Posterior vena cava (tissue), 2 donors: ENCODE results near the gene CCDC7. TPM values are rescaled to one million over a fixed set of nuclear protein-coding genes. Genes with fewer than 3 reads are reported as not detected.
A peak's percentile ranks its signal among the peaks of the same experiment; 100 is the strongest.
"Not testable (repeated sequence)": the region's sequence is repeated elsewhere in the genome, so short reads cannot be mapped to it uniquely, and the experiment has no call there.

Experiments
- DNase-seq: peaks from one replicate; pipeline ENCODE4 v3.0.0-alpha.2; 2020; ENCODE audit warnings: low spot score
- intact Hi-C, 2 donors: fragments of 100-400 bp; cut with DNase I; formaldehyde crosslinking; loops; one replicate each; pipeline versions ENCODE4 v1.14.1 to v1.14.2; 2022 to 2023
- total RNA-seq, 2 donors: library from RNA; stranded (reverse); fragmentation: NEBNext Ultra II Directional; extraction: Animal tissue kit (Norgen Biotek cat#: 25700); gene quantifications; one replicate each; pipeline ENCODE4 v1.2.1, GENCODE V29; 2021
- donor health status: DM: yes; HTN: yes; CAD: no.
- donor health status: DM: yes; HTN: yes; CAD: no.

Gene CCDC7
- total RNA-seq, 2 donors from 2014 or later, result 32.1 to 46.4 TPM

DNA sequence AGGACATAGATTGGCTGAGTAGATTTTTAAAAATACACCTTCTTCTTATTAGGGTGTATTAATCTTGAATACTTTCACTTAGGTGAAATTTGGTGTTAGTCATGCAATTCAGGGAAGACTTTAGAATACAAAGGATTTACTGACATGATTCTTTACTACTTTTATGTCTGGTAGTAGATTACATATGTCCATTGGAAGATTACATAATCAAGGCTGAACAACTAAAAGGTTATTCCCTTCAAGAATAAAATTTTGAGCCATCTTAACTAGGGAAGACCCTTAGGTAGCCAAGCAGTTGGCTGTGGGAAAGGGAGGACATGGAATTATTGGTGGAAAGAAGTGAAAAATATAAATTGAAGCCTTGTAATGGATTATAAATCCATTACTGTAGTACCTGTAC lies 347.1 kb downstream of the CCDC7 start:
- DNase-seq, result no peak

DNA sequence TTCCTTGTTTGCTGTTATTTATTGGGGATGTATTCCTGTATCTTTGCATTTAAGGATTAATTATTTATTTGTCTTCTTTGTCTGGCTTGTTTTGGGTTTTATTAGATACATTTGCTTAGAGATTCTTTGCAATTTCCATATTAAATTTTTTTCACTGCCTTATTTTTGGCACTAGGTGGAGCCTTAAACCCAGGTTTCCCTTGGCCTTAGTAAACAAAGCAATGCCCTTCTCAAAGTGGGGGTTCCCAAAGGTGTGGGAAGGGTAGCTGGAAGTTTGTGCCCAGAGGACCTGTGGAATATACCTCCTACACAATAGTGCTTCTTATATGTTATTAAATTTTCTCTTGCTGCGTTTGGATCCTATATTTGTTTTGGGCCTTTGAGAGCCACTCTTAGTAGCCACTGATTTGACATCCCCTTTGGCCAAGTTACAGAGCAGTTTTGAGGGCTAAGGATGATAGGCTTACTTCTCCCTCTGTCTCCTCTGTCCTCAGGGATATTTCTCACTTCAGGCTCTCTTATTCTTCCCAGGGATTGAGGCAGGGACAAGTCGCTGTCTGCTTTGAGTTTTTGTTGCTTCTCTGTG lies 349.8 kb downstream of the CCDC7 start:
- DNase-seq, result no peak
- intact Hi-C loops, result loop anchor here (2.0 to 10.0 kb wide), 2 partner anchors 213 to 1739 kb away; no protein-coding TSS in a partner anchor

More for the DNA sequence above, 347.1 kb downstream of the CCDC7 start:
- intact Hi-C loops, result loop anchor here in 1 of 2 donors (10.0 kb wide), 1 partner anchor 1742 kb away; no protein-coding TSS in a partner anchor

DNA sequence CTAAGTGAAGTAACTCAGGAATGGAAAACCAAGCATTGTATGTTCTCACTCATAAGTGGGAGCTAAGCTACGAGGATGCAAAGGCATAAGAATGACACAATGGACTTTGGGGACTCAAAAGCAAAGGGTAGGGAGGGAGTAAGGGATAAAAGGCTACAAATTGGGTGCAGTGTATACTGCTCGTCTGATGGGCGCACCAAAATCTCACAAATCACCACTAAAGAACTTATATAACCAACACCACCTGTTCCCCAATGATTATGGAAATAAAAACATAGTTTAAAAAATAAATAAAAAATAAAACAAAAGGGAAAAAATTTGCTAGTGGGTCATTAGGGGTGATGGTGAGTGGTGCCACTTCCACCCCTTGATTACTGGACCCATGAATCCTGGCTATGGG lies 351.5 kb downstream of the CCDC7 start:
- intact Hi-C loops, result loop anchor here in 1 of 2 donors (10.0 kb wide), 1 partner anchor 1737 kb away; no protein-coding TSS in a partner anchor
- DNase-seq, result not testable (repeated sequence)

DNA sequence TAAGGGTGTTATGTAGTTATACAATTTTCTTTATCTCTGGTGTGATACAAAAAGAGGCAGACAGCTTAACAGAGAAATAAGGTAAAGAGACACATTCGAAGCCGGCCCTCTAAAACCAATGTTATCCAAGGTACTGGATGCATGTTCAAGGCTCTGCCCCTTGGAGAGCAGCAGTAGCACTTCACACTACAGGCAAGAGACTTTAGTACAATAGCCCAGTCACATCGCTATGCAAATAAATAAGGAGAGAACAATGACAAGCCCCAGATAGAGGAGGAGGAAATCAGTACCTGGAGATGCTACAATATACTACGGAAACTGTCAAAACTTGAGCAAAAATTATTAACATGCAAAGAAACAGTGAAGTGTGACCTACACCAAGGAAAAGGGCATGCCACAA lies 401.0 kb downstream of the CCDC7 start:
- DNase-seq, result no peak
- intact Hi-C loops, result no loop called here

DNA sequence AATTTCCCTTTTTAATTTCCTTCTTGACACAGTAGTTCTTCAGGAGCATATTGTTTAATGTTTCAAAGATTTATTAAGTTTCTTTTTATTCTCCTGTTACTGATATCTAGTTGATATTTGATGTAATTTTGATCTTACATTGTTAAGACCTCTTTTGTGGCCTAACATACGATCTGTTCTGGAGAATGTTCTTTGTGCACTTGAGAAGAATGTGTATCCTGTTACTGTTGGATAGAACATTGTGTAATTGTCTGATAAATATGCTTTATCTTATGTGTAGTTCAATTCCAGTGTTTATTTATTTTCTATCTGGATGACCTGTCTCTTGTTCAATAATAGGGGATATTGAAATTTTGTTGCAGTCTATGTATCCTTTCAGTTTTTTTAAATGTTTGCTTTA lies 405.4 kb downstream of the CCDC7 start:
- DNase-seq, result no peak
- intact Hi-C loops, result no loop called here

DNA sequence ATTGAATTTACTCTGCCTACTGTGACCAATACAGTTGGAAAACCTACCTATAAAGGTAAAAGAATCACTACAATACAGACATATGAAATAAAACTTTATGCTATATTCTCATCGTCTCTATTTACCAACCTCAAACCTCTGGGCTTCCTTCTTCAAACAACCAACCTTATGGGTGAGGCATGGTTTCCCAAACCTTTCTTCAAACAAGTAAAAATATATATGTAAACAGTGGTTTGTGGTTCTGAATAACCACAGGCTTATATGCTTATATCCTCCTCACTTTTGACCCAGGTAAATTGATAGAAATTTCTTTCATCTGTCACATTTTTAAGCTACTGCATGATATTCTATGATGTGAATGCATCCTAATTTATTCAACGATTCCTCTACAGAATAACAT lies 408.5 kb downstream of the CCDC7 start:
- intact Hi-C loops, result no loop called here
- no peak for DNase-seq

- intact Hi-C loops, result no loop called here
- DNase-seq, result no peak
Observed at GRCh38 chr10:32865170-32865569, 419.2 kb downstream of the CCDC7 start.

GRCh38 chr10:32877915-32878314 lies 432.0 kb downstream of the CCDC7 start:
- DNase-seq, result no peak
- intact Hi-C loops, result no loop called here

DNA sequence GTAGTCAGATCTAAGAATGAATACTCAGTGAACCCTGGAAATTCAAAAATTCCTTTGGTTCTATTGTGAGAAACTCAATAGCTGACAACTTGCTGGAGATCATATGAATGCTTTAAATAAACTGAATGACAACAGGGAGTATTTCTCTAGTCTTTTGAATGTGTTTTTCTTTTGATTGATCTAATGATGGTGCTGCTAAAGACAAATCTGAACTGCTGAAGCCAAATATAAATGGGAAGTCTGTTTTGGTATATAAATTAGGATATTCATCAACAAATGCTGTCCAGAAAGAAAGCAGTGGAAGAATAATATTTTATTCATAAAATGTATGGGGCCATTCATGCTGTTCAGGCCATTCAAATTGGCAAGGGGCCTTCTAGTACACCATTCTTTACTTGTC lies 432.7 kb downstream of the CCDC7 start:
- no peak for DNase-seq
- intact Hi-C loops, result no loop called here

DNA sequence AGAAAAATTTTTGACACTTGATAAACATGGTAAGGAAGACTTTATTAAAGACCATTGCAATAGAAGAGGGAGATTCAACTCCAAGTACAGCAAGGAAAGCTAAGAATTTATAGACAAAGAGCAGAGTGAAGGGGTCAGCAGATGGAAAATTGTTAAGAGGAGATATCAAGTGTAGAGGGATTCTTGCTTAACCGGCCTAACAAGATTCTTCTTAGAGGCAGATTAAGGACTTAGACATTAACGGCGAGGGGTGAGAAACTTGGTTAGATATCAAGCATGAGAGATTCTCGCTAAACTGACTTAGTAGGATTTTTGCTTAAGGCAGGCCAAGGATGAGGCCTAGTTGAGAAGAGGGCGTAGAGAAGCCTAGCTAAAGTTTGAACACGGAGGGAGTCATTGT lies 436.1 kb downstream of the CCDC7 start:
- intact Hi-C loops, result no loop called here

GRCh38 chr10:32887481-32887880 lies 441.5 kb downstream of the CCDC7 start:
- no peak for DNase-seq
- intact Hi-C loops, result no loop called here

More for the DNA sequence above, 436.1 kb downstream of the CCDC7 start:
- no peak for DNase-seq

- intact Hi-C loops, result no loop called here
- DNase-seq, result no peak
Observed at GRCh38 chr10:32888161-32888927, 442.4 kb downstream of the CCDC7 start.

- no peak for DNase-seq
- intact Hi-C loops, result no loop called here
Observed at GRCh38 chr10:32889631-32890212, 443.8 kb downstream of the CCDC7 start.

DNA sequence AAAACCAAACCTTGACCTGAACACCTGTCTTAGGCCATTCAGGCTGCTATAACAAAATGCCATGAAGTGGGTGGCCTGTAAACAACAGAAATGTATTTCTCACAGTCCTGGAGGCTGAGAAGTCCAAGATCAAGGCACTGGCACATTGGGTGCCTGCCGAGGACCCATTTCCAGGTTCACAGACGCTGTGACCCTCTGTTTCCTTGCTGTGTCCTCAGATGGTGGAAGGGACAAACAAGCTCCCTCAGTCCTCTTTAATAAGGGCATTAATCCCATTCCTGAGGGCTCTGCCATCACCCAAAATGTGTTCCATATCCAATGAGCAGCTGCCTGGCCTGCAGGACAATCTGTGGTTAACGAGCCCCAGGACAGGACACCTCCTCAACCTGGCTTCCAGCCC lies 444.5 kb downstream of the CCDC7 start:
- intact Hi-C loops, result no loop called here
- peak; percentile 26 for DNase-seq

DNA sequence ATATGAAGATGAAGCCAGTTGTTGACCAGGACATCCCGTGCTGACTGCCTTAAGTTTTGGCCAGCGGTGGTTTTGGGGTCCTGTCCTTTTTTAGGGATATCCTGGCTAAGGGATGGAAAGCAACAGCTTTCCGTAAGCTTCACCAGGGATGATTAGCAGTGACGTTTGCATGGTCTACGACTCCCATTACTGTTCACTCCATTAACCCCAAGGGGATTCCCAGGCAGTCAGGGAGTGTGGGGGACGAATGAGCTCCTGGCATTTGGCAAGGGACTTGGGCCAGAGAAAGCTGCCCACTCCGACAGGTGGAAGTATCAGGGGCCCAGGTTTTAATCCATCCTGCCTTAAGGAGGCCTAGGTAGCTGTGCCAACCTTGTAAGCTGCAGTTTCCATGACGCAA lies 445.3 kb downstream of the CCDC7 start:
- peak; percentile 59 for DNase-seq
- intact Hi-C loops, result no loop called here

GRCh38 chr10:32893434-32893833 lies 447.5 kb downstream of the CCDC7 start:
- DNase-seq, result peak; percentile 34
- intact Hi-C loops, result no loop called here

DNA sequence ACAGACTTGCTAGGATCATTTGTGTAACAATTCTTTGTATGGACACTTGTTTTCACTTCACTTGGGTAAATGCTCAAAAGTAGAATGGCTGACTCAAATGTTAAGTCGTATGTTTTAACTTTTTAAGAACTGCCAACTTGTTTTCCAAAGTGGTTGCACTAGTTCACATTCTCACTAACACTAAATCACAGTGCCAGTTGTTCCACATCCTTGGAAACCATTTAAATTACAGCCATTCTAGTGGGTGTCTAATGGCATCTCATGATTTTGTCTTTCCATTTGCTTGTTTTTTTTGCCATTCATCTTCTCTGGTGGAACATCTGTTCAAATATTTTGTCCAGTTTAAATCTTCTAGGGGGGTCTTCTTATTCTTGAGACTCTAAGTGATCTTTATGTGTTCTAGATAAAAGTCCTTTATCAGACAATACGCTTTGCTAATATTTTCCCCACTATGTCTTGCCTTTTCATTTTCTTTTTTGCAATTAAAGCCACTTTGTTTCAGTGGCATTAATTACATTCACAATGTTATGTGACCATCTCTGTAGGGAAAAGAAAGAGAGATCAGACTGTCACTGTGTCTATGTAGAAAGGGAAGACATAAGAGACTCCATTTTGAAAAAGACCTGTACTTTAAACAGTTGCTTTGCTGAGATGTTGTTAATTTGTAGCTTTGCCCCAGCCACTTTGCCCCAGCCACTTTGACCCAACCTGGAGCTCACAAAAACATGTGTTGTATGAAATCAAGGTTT lies 448.1 kb downstream of the CCDC7 start:
- intact Hi-C loops, result no loop called here
- DNase-seq, result no peak

DNA sequence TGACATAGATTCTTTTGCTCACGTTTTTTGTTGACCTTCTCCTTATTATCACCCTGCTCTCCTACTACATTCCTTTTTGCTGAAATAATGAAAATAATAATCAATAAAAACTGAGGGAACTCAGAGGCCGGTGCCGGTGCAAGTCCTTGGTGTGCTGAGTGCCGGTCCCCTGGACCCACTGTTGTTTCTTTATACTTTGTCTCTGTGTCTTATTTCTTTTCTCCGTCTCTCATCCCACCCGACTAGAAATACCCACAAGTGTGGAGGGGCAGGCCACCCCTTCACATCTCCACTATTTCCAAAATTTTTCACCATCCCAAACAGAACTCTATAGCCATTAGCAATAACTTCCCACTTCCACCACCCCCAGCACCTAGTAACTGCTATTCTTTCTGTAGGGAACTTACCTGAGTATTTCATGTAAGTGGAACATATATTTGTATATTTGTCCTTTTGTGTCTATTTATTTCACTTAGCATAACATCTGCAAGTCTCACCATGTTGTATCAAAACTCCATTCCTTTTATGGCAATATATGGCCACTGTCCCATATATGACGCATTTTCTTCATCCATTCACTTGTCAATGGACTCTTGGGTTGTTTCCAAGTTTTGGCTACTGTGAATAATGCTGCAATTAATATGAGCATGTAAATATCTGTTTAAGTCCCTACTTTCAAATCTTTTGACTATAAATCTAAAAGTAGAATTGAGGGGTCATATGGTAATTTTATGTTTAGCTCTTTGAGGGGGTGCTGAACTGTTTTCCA lies 449.4 kb downstream of the CCDC7 start:
- DNase-seq, intact Hi-C loops: not testable (repeated sequence)

- intact Hi-C loops, result no loop called here
- no peak for DNase-seq
Observed at GRCh38 chr10:32901815-32902214, 455.9 kb downstream of the CCDC7 start.
